HG02642 (cell line): ENCODE data around the gene BRME1.
A peak's percentile ranks its signal among the peaks of the same experiment; 100 is the strongest.

Source experiments
- ATAC-seq: cut with Tn5 transposase; IDR thresholded peaks from one replicate; pipeline ENCODE4 v1.9.1; 2021; ENCODE audit warnings: mild to moderate bottlenecking; ENCODE audit not compliant: unreplicated experiment, poor library complexity

Gene BRME1

DNA sequence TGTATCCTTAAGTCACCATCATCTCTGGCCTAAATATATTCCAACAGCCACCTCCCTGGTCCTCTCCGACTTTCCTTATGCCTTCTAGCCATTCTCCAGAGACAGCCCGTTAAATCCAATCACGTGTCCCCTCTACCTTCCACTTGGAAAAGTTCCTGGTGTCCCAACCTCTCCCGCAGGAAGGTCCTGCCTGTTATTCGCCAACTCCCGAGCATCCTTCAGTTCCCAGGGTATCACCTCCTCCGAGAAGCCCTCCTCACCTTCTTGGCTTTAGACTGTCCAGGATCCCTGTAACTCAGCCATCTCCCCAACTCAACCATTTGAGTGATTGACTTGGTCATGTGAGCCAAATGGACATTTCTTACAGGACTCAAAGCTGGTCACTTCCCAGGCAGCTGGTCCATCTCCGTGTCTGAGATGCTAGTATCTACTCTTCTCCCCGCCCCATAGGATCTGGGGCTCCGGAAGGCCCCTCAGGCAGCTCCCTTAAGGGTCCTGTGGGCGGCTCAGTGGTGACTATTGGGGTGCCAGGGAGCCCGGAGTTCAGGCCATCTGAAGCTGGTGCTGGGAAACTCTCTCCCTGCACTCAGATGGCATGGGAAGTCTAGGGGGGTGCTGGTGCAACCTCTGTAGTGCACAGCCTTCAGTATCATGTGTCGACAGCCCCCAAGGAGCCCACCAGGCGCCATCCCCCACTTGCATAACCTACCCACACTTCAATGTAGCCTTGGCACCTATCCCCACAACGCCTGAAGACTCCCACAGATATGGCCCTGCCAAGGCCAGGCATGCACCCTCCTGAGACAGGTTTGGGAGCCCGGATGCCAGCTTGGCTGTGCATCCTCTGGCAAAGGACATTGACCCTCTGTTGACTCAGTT, 56.9 kb downstream of the BRME1 start:
- no peak for ATAC-seq

DNA sequence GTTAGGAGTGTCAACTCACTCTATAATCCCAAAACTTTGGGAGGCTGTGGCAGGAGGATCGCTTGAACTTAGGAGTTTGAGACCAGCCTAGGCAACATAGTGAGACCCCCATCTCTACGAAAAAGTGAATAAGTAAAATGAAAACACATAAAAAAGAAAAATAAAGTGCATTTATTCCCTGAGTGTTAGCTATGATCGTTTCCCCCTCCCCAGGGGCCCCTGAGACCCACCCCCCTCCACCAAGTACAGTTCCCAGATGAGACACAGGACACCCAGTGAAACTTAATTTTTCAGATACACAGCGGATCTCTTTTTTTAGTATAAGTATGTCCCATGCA, 57.6 kb downstream of the BRME1 start:
- ATAC-seq: no peak

- ATAC-seq: peak; percentile 38
Measured at GRCh38 chr19:13847407-13848339, 58.2 kb downstream of the BRME1 start.

DNA sequence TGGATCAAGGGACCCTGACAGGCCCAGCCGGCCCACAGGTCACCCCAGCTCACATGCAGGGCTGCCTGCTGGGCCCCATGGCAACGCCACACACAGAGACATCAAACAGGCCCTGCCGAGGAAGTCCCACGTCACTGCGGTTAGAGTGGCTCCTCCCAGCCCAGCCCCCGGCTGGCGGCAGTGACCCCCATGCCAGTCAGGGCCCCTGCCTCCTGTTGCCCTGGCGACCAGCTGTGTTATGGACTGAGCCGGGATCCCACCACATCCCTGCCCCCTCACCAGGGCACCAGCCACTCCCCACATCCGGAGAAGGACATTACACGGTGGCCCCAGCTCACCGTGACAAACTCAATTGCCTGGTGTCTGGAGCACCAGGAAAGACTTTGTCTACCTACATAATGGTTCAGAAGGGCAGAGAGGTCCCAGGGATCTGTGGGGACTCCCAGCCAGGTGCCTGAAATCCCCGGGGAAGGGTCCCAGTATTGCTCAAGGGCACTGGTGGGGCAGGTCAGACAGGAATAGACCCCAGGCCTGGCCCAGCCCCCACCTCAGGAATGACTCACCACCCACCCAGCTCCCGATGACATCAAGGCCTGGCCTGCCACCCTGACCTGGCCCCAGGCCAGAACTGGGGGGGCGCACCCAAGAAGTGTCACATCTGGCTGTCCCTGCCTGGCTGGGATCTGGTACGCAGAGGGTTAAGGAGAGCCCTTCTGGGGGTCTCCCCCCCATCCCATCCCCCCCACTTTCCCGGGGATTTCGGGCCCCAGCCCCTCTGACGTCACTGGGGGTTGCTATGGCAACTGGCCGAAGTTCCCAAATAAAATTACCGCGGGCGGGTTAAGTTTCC, 59.1 kb downstream of the BRME1 start:
- ATAC-seq: peak; percentile 38

GRCh38 chr19:13844130-13844631, 61.7 kb downstream of the BRME1 start:
- no peak for ATAC-seq

GRCh38 chr19:13843104-13843921, 62.6 kb downstream of the BRME1 start:
- no peak for ATAC-seq

DNA sequence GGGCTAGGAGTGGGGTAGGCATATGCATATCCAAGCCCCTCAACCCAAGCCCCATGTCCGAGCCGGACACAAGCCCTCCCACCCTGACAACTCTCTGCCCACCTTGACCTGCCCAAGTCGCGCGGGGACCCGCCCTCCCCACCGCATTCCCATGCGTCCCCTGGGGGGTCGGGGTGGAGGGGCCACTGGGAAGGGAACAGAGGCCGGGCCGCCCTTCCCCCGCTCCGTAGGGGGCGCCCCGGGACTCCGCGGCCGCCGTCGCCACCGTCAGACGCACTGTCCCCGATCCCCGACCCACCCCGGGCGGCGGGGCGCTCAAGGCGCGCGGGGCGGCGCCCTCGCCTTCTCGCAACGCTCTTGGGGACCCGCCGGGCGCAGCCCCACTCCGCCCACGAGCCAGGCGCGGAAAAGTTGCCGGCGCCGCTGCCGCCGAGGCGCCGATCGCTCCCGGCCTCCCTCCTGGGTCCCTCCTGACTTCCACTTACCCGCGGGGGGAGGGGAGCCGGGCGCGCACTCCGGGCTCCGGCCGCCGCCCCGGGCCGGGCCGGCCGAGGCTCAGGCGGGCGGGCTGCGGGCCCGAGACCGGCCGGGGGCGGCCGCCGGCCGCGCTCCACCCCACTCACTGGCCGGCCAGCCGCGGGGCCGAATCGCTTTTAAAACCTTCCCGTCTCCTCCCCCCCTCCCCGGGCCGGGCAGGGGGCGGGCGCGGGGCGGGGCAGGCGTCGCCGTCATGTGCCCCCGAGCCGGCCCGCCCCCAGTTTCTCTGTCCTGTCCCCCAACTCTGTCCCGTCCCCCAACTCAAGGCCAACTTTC, 63.4 kb downstream of the BRME1 start:
- ATAC-seq: peak; percentile 31

GRCh38 chr19:13841962-13842290, 64.0 kb downstream of the BRME1 start:
- ATAC-seq: no peak

DNA sequence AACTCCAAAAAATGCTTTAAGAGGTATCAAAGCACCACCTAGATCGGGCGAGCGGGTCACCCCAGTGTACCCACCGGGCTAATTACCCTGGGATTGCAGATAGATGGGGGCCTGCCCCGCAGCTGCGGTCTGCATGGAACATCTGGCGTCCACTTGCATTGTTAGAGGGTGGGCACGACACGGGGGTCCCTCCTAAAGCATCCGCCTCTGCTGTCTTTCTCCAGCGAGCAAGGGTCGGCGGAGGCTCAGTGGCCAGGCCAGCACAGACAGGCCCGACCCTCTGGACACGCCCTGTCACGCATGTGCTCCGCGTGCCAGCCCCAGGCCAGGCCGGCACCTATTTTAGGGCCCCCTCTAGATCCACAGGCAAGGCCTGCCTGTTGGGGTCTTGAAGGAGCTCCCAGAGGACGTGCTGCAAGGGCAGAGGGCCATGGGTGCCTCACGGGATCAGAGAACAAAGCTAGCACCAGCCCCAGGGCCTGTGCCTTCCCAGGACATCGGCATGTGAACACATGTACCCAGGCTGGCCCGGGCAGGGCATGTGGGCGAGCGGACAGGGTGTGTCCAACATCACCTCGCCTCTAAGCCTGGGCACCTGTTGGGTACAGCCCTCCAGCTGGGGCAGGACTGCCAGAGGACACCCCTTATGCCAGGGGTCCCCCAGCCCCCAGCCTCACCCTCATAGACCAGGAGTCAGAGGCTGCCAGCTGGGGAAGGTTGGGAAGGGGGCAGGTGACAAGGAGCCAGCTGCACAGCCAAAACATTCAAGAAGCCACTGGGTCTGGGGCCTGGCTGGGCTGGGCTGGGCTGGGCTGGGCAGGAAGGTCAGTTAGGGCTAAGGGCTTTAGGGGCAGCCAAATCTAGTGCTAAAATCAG, 64.6 kb downstream of the BRME1 start:
- no peak for ATAC-seq

DNA sequence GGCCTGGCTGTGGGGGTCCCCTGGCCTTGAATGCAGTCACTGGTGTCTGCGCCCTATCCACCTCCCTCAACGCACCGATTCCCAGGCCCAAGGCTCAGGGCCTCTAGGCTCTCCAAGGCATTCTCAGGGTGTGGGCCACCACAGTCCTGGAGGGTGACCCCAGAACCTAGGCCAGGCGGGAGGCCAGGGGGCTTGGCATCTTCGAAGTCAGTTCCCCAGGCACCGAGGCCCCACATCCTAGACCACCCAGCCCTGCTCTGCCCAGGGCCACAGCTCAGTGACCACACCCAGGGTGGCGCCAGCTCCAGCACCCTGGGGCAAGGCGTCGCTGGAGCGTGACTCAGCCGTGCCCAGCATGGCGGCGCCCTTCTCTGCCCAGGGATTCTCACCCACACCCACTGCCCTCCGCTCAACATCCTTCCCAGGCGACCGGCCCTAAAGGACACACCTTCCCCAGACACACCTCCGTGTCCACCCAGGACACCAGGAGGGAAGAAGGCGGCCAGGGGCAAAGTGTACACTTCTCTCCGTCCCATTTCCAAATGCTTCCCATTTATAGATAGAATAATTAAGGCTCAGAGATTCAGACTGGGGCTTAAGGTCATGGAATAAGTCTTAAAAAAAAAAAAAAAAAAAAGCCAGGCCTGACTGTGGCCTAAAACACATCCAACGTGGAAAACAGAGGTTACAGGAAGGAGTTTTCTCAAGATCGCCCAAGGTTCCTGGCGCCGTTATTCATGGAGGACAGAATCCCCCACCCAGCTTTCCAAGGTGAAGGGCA, 65.4 kb downstream of the BRME1 start:
- ATAC-seq: no peak

GRCh38 chr19:13839938-13840304, 66.0 kb downstream of the BRME1 start:
- ATAC-seq: no peak

DNA sequence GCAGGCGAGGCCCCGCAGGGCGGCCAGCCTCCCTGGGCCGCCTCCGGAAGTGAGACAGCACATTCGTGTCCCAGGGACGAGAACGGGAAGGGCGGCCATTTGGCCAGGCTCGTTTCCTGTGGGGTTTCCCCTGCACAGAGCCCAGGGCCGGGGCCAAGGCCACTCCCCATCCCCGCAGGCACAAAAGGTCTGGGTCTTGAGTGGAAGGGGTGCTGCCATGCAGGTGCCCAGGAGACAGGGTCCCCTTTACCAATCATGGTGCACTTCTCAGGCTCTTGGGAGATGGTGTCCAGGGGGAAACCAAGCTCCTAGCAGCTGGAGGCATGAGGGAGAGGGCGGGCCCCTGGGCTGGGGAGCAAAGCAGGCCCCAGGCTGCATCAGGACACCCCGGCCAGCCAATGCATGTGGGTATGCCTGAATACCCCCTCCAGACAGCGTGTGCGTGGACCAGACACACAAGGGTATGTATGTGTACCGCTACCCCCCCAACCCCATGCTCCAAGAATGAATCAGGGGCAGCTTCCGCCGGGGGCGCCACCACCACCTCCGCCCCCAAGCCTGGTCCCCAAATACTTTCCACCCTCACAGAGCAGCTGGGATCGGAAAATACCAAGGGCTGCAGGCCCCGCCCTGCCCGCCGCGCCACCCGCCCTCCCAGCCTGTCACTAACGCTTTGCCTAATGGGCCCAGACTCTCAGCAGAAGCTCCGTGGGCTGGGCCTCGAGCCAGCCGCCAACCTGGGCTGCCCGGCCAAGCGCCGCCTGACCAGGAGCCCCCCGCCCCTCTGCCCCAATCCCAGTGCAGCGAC, 66.6 kb downstream of the BRME1 start:
- peak; percentile 37 for ATAC-seq

- no peak for ATAC-seq
Measured at GRCh38 chr19:13838435-13839129, 67.3 kb downstream of the BRME1 start.

DNA sequence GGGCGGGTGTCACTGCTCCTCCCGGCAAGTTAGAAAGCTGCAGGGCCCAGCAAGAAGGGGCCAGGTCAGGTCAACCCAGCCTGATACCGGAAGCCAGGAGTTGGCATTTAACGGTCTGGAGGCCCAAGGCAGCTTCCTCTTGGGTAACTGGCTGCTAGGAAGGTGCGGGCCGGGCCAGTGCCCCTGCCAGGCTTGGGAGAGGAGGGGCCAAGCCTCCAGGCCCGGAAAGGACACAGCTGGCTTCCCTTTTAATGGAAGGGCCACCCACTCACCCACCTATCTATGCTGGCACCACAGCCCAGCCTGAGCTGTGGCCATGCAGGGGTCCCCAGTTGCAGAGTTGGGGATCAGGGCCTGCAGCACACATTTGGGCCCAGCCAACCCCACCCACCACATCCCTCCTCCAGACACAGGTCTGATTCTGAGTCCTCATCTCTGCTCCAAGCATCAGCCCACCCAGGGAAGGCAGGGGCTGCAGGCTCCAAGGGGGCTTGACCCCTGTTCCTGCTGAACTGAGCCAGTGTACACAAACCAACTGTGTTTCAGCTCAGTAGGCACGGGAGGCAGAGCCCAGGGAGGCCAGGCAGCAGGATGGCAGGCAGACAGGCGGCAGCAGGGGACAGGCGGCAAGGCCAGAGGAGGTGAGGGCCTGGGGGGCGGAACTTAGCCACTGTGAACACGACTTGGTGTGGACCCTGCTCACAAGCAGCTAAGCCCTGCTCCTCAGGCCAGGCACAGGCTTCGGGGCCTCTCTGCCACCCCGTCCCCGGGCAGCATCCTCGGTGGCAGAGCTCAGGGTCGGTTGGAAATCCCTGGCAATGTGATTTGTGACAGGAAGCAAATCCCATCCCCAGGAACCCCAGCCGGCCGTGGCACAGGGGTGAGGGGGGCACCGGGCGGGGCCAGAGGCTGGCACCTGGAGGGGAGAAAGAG, 69.9 kb downstream of the BRME1 start:
- no peak for ATAC-seq
